AG04450 (cell line): ENCODE measurements around the gene SERPINB12. TPM values are rescaled to one million over a fixed set of nuclear protein-coding genes. Genes with fewer than 3 reads are reported as not detected.

Experiments
- CTCF ChIA-PET: fragments of 300-600, 350-600 bp; formaldehyde crosslinking; extraction: SDS; loops from one replicate; lab custom pipeline; 2022; ENCODE audit warnings: antibody characterized with exemption, inconsistent platforms; lab: Charles Lee
- POLR2A ChIA-PET: fragments of 350-600 bp; formaldehyde crosslinking; extraction: SDS; loops from one replicate; lab custom pipeline; 2021; ENCODE audit warnings: antibody characterized with exemption, inconsistent platforms; lab: Yijun Ruan, JAX
- DNase-seq: peaks from one replicate; pipeline ENCODE4 v3.0.0-alpha.2; 2011; ENCODE audit warnings: low read depth, low spot score
- H3K27ac ChIP-seq: one replicate; pipeline ENCODE4 v1.5.1; 2012; ENCODE audit warnings: low read depth, low read length, control low read depth
- H3K27me3 ChIP-seq: one replicate; pipeline ENCODE4 v1.6.0; 2012; ENCODE audit warnings: low read length; ENCODE audit not compliant: control insufficient read depth, insufficient read depth
- H3K4me3 ChIP-seq: 2 replicates; pipeline ENCODE4 v1.5.1; 2011; ENCODE audit warnings: mild to moderate bottlenecking, low read depth, low read length, control low read depth
- H3K9me3 ChIP-seq: 2 replicates; pipeline ENCODE4 v1.5.1; 2012; ENCODE audit warnings: low read length; ENCODE audit not compliant: control insufficient read depth, insufficient read depth
- CTCF ChIP-seq: IDR thresholded peaks from 2 replicates; pipeline ENCODE4 v1.5.1; 2011; ENCODE audit warnings: low read depth, low read length, control low read depth, inconsistent platforms
- polyA plus RNA-seq: library from polyadenylated mRNA; depleted of rRNA; stranded (reverse); fragments of >200 nt; gene quantifications from 2 replicates; pipeline ENCODE4 v1.2.3, GENCODE V29; 2011

The SERPINB12 gene
- polyA plus RNA-seq, 1 experiment, result not detected

- CTCF ChIA-PET, result interaction anchor here (0.7 to 10.8 kb wide), 12 partner anchors 10 to 490 kb away, joined by 3 to 96 read pairs (median 3); partner anchors contain the start of gene SERPINB12
- Histone ChIP-seq H3K27ac (no peak overlapping the region), H3K4me3 (no peak overlapping the region), H3K9me3 (no peaks in the 10 kb centered on the region), H3K27me3 (peaks cover 2% of the 10 kb centered on the region)
- POLR2A ChIA-PET, result no interaction called here
- no peak for TF ChIP-seq CTCF
- DNase-seq, result no peak
Observed at GRCh38 chr18:63506336-63506646, 35.9 kb upstream of the SERPINB12 start.

- no peak for DNase-seq
- ChIA-PET POLR2A (no interaction called here), CTCF (interaction anchor here (0.5 to 10.8 kb wide), 6 partner anchors 9 to 494 kb away, joined by 3 to 96 read pairs (median 4); no protein-coding TSS in a partner anchor)
- no peak for TF ChIP-seq CTCF
- Histone ChIP-seq H3K4me3 (no peak overlapping the region), H3K27ac (no peak overlapping the region), H3K27me3 (peaks cover 2% of the 10 kb centered on the region), H3K9me3 (no peaks in the 10 kb centered on the region)
Observed at GRCh38 chr18:63508596-63508995, 33.6 kb upstream of the SERPINB12 start.

GRCh38 chr18:63511285-63511684 lies 30.9 kb upstream of the SERPINB12 start:
- ChIA-PET POLR2A (no interaction called here), CTCF (interaction anchor here (0.5 to 10.8 kb wide), 39 partner anchors 6 to 495 kb away, joined by 3 to 96 read pairs (median 4); partner anchors contain the start of genes SERPINB11 and SERPINB12)
- H3K27ac ChIP-seq, result no peak overlapping the region
- H3K4me3 ChIP-seq, result no peak overlapping the region
- DNase-seq, result peak; percentile 6
- H3K27me3 ChIP-seq, result peaks cover 8% of the 10 kb centered on the region
- TF ChIP-seq CTCF, result peak; percentile 80
- no peaks in the 10 kb centered on the region for H3K9me3 ChIP-seq

GRCh38 chr18:63514326-63514725 lies 27.8 kb upstream of the SERPINB12 start:
- no peak overlapping the region for H3K27ac ChIP-seq
- no peak for DNase-seq
- TF ChIP-seq CTCF, result no peak
- peaks cover 8% of the 10 kb centered on the region for H3K27me3 ChIP-seq
- ChIA-PET POLR2A (interaction anchor here (0.5 kb wide), 1 partner anchor 344 kb away, joined by 5 read pairs; no protein-coding TSS in a partner anchor), CTCF (interaction anchor here (1.1 to 8.0 kb wide), 8 partner anchors 8 to 461 kb away, joined by 3 to 272 read pairs (median 54); no protein-coding TSS in a partner anchor)
- no peaks in the 10 kb centered on the region for H3K9me3 ChIP-seq
- H3K4me3 ChIP-seq, result no peak overlapping the region

- H3K27me3 ChIP-seq, result peaks cover 8% of the 10 kb centered on the region
- peak; percentile 44 for TF ChIP-seq CTCF
- CTCF ChIA-PET, result interaction anchor here (0.6 to 8.0 kb wide), 10 partner anchors 9 to 922 kb away, joined by 3 to 272 read pairs (median 9); no protein-coding TSS in a partner anchor
- no peak for DNase-seq
- no peak overlapping the region for H3K27ac ChIP-seq
- H3K9me3 ChIP-seq, result no peaks in the 10 kb centered on the region
- POLR2A ChIA-PET, result interaction anchor here (0.5 to 0.6 kb wide), 3 partner anchors 227 to 354 kb away, joined by 3 to 5 read pairs (median 5); no protein-coding TSS in a partner anchor
- H3K4me3 ChIP-seq, result no peak overlapping the region
Observed at GRCh38 chr18:63514888-63515678, 27.1 kb upstream of the SERPINB12 start.
